Measurements from ENCODE around the gene CLK3. TPM values are rescaled to one million over a fixed set of nuclear protein-coding genes. Genes with fewer than 3 reads are reported as not detected.

Gene CLK3
- total and polyA plus RNA-seq, 2 donors (not counting 1 experiment from before 2014, with no cell fraction given), result 176 to 350 TPM

DNA sequence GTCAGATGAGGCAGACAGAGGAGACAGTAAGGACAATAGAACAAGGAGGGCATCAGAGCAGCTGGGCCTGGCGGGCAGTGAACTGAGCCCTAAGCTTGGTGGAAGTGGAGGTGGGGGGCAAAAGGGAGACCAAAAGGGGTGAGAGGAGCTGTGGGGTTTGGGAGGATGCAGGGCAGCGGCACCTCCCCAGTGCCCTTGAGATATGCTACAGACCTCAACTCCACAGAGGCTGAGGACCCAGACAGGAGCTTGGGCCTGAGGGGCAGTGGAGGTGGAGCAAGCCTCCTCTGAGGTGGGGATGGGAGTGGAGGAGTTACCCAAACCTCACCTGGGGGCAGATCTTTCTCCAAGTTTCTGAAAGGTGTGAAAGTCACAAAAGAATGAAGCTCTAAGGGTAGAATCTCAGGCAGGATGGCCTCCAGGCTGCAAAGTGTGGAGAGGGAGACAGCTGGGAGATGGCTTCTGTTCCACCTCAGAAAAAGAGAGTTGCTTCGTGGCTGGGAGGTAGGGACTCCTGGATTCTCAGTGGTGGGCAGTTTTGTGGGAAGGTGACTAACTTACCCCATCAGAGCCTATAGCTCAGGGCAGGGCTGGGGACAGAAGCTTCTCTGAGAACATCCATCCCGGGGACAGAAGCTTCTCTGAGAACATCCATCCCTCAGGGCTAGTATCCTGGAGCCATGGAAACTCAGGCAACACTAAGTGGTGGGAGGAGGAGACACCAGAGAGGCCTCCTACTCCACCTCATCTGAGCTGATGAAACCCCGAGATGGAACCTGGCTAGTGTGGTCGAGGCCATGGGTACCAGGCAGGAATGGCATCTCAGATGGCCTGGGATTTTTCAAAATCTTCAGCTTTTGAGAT, 2.3 kb upstream of the CLK3 start:
- TF ChIP-seq, protein P1, sequence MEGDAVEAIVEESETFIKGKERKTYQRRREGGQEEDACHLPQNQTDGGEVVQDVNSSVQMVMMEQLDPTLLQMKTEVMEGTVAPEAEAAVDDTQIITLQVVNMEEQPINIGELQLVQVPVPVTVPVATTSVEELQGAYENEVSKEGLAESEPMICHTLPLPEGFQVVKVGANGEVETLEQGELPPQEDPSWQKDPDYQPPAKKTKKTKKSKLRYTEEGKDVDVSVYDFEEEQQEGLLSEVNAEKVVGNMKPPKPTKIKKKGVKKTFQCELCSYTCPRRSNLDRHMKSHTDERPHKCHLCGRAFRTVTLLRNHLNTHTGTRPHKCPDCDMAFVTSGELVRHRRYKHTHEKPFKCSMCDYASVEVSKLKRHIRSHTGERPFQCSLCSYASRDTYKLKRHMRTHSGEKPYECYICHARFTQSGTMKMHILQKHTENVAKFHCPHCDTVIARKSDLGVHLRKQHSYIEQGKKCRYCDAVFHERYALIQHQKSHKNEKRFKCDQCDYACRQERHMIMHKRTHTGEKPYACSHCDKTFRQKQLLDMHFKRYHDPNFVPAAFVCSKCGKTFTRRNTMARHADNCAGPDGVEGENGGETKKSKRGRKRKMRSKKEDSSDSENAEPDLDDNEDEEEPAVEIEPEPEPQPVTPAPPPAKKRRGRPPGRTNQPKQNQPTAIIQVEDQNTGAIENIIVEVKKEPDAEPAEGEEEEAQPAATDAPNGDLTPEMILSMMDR (IDR thresholded peaks at IDR 0.05), result no peak
- no peak for TF ChIP-seq EZH2 (IDR thresholded peaks at IDR 0.05; ENCODE audit: borderline replicate concordance, insufficient read depth, low read depth, low read length, poor library complexity, severe bottlenecking)
- H3K27ac ChIP-seq (ENCODE audit: low read length in 2 of 2), result peak overlapping the region in 1 of 2 donors; percentile 99
- Mint-ChIP-seq H3K4me1 (peaks cover 30% of the 10 kb centered on the region), H3K27ac (peak overlapping the region; percentile 74), H3K9me3 (ENCODE audit: insufficient read depth) (no peaks in the 10 kb centered on the region), H3K27me3 (no peaks in the 10 kb centered on the region), H3K4me3 (peak overlapping the region; percentile 29)
- ChIA-PET POLR2A (interaction anchor here (0.6 kb wide), 1 partner anchor 151 kb away, joined by 3 read pairs; no protein-coding TSS in a partner anchor), CTCF (interaction anchor here (0.7 to 17.8 kb wide), 5 partner anchors 20 to 241 kb away, joined by 3 to 371 read pairs (median 3); partner anchors contain the start of gene UBL7)
- peaks cover 33% of the 10 kb centered on the region for H3K79me2 ChIP-seq (ENCODE audit: control insufficient read depth, insufficient read depth, low read length)
- no peak overlapping the region for H2AFZ ChIP-seq (ENCODE audit: insufficient read depth, low read depth, low read length, poor library complexity, severe bottlenecking)
- no peak overlapping the region for H3K4me3 ChIP-seq (ENCODE audit: control extremely low read depth in 1 of 5, extremely low read depth in 1 of 5, insufficient read depth in 1 of 5, low read depth in 2 of 5, low read length in 4 of 5)
- no peak overlapping the region for H3K9ac ChIP-seq (ENCODE audit: low read length)
- 82% methylated on average over 4 of the region's 6 CpGs for WGBS (ENCODE audit: insufficient coverage)
- DNase-seq, result no peak
- peaks cover 18 to 33% of the 10 kb centered on the region in 2 donors for H3K4me1 ChIP-seq (ENCODE audit: control insufficient read depth in 2 of 2, insufficient read depth in 2 of 2, low read length in 2 of 2)
- peaks cover 0 to 4% of the 10 kb centered on the region in 2 experiments for H3K36me3 ChIP-seq (replicated peaks in 1 of 2; ENCODE audit: control extremely low read depth in 1 of 2, control insufficient read depth in 1 of 2, extremely low read depth in 1 of 2, insufficient read depth in 2 of 2, low read length in 1 of 2)
- intact Hi-C loops (cut with micrococcal nuclease), result no loop called here
- H3K27me3 ChIP-seq (replicated peaks in 1 of 4; ENCODE audit: control extremely low read depth in 1 of 4, control insufficient read depth in 3 of 4, insufficient read depth in 4 of 4, low read length in 3 of 4), result no peaks in the 10 kb centered on the region
- H3K4me2 ChIP-seq (replicated peaks; ENCODE audit: low read depth, low read length, poor library complexity, severe bottlenecking), result no peak overlapping the region
- ATAC-seq (ENCODE audit: low read depth), result no peak
- peaks cover 26% of the 10 kb centered on the region for H4K20me1 ChIP-seq (ENCODE audit: control insufficient read depth, insufficient read depth, low read length, poor library complexity, severe bottlenecking)
- H3K9me3 ChIP-seq (ENCODE audit: control extremely low read depth in 1 of 3, control insufficient read depth in 2 of 3, insufficient read depth in 1 of 3, low read length in 2 of 3), result no peaks in the 10 kb centered on the region
